Measurements from ENCODE around the gene AGTPBP1.

AGTPBP1 gene

DNA sequence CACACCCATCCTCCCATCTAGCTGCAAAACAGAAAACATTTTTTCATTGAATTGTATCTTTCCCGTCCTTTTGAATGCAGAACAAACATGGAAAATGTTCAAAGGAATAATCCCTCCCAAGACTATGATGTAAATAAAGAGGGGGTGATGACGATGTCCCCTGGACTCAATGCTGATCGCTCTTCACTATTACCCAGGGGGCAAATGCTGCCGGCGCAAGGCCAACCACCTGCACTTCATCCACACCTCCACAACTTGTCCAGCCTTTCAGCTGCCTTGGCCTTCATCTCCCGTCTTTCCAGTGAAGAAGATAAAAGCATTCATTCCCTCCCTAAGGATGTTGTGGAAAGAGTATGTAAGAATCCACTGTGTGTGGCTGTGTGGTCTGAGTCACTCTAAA is 240.3 kb downstream of the AGTPBP1 start:
- Histone ChIP-seq H3K36me3 (ENCODE audit: insufficient read depth, low read length) (no peaks in the 10 kb centered on the region), H3K9me3 (ENCODE audit: insufficient read depth, low read depth, low read length) (no peaks in the 10 kb centered on the region), H3K4me2 (ENCODE audit: low read depth, low read length, poor library complexity, severe bottlenecking) (no peak overlapping the region), H3K9me2 (replicated peaks; ENCODE audit: low read depth, low read length) (no peaks in the 10 kb centered on the region), H3K79me2 (ENCODE audit: insufficient read depth, low read length) (no peaks in the 10 kb centered on the region), H4K20me1 (ENCODE audit: insufficient read depth, low read length, poor library complexity, severe bottlenecking) (no peaks in the 10 kb centered on the region), H3K4me1 (ENCODE audit: insufficient read depth, low read length, poor library complexity, severe bottlenecking) (no peaks in the 10 kb centered on the region), H3K4me3 (ENCODE audit: low read length, poor library complexity, severe bottlenecking) (no peak overlapping the region), H3F3A (ENCODE audit: low read depth) (no peaks in the 10 kb centered on the region), H3K27me3 (ENCODE audit: insufficient read depth, low read length, poor library complexity, severe bottlenecking) (no peaks in the 10 kb centered on the region), H3K9ac (ENCODE audit: low read depth, low read length, poor library complexity, severe bottlenecking) (no peak overlapping the region), H2AFZ (ENCODE audit: low read length) (no peak overlapping the region)
- TF ChIP-seq, protein P1, sequence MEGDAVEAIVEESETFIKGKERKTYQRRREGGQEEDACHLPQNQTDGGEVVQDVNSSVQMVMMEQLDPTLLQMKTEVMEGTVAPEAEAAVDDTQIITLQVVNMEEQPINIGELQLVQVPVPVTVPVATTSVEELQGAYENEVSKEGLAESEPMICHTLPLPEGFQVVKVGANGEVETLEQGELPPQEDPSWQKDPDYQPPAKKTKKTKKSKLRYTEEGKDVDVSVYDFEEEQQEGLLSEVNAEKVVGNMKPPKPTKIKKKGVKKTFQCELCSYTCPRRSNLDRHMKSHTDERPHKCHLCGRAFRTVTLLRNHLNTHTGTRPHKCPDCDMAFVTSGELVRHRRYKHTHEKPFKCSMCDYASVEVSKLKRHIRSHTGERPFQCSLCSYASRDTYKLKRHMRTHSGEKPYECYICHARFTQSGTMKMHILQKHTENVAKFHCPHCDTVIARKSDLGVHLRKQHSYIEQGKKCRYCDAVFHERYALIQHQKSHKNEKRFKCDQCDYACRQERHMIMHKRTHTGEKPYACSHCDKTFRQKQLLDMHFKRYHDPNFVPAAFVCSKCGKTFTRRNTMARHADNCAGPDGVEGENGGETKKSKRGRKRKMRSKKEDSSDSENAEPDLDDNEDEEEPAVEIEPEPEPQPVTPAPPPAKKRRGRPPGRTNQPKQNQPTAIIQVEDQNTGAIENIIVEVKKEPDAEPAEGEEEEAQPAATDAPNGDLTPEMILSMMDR (conservative IDR thresholded peaks at IDR 0.05; ENCODE audit: low read length): no peak
- no peak for TF ChIP-seq EZH2phosphoT487 (IDR thresholded peaks at IDR 0.05; ENCODE audit: borderline replicate concordance)

Measured in Loucy (cell line).